HTERT RPE-1 (cell line): ENCODE results near the gene MOCOS.

Experiments used
- in situ Hi-C: fragments of 300-500 bp; cut with MboI; formaldehyde crosslinking; loops from 4 replicates; pipeline ENCODE4 v1.14.3; 2020; ENCODE audit warnings: low sequenced_read_pairs

MOCOS gene

DNA sequence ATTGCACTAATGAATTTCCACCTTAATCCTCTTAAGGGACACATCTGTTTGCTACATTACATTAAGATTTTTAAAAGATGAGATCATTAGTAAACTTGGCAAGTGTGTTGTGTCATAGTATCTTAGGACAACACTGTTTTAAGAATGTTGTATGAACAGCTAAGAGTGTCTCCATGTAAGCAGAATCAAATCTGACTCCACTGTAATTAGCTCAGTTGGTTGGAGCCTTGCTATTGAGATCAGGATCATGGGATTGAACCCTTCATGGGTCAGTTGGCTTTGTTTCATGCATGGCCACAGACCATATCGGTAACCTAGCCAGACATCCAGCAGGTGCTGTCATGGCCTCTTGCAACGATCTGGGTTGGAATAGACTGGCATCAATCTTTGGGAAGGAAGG, 115.4 kb downstream of the MOCOS start:
- in situ Hi-C loops = no loop called here

DNA sequence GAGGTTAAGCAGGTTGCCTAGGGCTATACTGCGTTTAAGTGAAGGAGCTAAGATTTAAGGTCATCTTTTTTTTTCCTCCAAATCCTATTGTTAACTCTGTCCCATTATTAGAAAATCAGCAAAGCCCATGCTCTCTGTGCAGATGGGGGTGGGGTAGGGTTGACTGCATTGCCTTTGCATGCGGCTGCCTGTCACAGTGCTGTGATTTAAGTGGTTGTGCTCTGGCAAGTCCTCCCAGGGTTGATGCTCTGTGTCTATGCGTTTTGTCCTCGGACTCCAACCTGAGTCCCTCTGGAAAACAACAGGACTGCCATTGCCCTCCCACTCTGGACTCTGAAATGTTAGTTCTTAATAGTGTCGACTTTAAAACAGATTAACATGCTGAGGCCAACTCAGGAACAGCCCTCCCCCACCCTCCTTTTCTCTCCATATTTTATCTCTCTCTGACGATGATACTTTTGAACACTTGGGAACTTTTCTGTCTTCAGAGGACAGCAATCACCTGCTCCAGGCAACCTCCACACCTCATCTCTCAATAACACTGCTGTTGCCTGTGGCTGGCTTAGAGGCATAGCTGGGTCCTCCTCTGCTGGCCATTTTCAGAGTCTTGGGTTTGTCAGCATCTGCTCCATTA, 116.0 kb downstream of the MOCOS start:
- in situ Hi-C loops = no loop called here

DNA sequence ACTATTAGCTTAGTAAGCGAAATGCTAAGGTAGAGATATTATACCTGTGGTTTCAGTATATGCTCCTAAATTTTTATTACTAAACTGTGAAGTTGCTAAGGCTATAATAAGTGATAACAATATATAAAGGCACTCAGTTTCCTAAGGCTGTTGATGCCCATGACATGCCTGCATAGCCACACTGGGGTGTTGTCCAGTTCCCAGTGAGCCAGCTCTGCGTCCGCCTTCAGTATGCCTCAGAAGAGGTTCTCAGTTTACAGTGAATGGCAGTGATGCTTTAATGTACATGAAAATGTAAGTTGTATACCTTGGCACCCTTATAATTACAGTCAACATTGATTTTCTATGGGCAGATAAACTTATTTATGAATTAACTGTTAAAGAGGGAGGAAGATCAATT, 117.4 kb downstream of the MOCOS start:
- in situ Hi-C loops = no loop called here

DNA sequence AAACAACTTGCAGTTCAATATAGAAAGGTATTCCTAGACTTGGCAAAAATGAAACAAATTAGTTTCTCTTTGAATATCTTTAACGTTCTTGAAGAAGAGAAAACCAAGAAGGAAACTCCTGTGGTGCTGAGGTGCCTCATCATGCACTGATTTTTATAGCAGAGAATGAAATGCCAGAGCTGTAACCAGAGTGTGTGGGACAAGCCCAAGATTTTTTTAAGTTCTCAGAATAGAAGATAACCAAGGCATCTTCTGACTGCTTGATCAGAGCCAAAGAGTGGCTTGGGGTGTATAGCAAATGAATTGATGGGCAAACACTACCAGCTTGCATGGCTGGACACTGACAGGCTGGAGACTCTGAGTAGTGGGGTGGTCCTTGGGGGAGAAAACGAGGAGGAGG, 118.1 kb downstream of the MOCOS start:
- in situ Hi-C loops = no loop called here

DNA sequence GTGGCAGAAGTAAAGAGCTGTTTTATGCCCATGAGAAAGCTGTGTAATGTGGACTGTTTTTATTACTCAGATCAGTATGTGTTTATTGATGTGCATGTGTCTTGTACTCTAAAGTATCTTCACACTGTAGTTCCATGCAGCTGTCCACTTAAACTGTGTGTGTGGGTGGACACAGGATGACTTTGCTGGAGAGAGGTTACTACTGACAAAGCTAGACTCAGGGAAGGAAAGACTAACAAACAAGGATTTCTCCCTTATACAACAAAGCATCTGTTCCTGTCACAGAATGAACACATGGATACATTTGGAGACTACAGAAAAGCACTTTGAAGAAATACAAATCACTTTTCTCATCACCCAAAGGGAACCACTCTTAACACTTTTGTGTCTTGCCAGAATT, 120.2 kb downstream of the MOCOS start:
- in situ Hi-C loops = no loop called here

DNA sequence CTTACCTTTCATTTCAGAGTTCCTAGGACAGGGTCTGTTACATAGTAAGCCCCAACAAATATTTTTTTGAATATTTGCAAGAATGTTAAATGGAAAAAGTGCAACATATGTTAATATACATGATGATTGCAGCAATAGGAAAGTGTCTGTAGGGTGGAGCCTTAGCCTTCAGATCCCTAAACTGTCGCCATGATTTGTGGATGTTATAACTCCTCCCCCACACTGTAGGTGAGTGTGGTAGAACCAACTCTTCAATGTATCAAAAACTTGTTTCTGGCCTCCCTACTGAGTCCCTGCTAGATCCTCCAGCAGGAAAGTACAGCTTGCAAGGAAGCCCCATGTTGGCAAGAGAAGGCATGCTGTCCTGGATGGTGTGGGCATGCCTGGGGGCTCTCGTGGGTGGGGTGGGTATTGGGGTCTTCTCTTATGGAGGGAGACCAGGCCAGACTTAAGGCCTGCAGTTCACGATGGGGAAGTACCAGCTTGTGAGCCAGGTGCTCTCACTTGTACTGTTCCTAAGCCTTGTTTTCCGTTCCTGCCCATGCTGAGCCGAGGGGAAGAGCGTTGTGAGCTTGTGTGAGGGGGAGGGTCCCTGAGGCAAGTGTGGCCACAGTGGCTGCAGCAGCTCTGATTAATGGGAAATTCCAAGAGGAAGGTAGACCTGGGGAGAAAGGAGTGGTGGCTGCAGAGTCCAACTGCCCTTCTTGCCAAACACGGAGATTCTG, 121.6 kb downstream of the MOCOS start:
- in situ Hi-C loops = no loop called here

DNA sequence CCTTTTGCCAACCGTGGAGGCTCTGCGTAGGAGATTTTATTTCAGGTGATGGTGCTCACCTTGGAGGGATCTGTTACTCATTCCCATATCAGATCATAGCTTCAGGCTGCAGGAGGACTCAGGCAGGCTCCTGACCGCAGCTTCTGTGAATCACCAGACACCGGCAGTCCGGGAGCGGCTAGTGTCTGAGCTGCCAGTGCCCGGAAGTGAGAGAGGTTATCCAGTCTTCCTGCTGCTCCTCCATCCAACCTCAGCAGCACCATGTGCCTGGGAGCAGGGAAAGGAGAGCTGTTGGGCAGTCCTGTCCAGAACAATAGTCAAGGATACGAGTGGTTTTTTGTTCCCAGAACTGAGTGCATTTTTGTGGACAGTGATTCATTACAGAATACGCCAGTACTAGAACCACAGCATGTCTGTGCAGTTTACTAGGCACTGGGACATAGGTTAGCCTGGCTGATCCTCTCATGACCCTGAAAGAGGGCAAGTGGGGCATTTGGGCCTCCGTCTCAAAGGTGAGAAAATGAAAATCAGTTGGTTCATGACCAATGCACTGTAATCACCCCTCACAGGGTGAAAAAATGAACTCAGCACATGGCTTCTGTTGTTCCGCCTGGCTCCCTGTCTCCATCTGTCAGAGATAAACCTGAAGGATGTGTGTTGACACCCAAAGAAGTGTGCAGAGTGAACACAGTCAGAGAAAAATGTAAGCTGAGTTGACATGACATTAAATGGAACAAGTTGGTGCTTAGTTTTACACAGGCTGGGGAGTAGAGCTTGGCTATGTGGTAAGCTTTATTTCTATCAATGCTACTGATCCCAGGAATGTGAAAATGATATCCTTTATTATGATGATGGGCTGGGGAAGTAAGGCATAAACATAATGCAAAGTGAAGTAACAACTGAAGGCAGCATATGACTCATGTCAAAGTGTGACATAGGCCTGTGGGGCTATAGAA, 122.4 kb downstream of the MOCOS start:
- in situ Hi-C loops = no loop called here

DNA sequence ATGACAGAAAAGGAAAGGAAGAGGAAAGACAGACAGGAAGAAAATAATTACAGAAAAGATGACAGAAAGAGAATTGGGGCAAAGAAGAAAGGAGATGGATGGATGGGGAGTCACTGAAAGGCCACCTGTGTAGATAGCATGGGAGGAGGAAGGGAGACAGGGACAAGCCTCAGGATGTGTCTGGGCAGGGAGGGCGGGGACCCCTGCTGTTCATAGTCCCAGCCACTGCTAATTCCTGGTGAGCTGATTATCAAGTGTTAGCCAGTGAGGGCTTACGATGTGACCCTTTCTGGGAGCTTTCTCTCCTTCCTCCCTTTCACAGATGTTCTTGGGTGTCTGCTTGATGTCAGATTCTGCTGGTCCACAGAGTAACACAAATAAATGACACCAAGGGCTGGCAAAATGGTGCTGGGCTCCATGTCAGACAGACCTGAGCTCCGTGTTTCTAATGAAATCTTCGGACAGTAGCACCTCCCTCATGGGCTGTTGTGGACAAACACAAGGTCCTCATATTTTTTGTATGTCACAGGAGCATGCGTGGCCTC, 123.8 kb downstream of the MOCOS start:
- in situ Hi-C loops = no loop called here

DNA sequence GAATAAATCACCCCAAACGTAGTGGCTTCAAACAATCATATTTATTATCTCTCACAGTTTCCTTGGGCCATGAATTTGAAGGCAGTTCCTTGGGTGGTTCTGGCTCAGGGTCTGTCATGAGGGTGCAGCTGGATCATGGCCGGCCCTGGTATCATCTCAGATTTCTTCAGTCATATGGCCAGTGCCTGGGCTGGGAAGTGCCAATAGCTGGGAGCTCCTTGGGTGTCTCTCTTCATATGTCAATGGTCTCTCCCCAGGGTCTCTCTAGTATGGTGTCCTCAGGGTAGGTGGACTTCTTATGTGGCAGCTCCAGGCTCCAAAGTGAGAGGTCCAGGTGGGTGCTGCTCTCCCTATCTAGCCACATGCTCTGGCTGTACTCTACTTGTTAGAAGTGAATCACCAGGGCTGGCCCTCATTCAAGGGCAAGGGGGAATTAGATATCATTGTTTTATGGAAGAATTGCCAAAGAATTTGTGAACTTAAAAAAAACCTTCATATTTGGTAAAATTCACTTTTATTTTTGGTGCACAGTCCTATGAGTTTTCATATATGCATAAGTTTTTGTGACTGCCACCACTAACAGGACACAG, 125.6 kb downstream of the MOCOS start:
- in situ Hi-C loops = no loop called here

DNA sequence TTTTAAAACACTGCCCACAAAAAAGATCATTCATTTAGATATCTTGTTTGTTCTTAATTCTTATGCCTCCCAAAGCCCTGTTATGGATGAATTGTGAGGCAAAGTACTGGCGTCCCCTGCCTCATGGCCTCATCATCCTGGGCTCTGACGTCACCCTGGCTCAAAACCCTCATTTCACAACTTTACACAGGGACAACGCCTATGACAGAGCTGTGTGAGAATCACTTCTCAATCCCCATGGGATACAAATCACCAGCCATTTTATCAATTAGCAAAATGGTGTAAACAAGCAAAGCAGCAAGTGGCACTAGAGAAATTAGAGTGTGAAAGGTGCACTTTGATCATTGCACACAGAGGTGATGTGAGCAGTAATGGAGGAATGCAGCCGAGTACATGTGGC, 126.8 kb downstream of the MOCOS start:
- in situ Hi-C loops = no loop called here

DNA sequence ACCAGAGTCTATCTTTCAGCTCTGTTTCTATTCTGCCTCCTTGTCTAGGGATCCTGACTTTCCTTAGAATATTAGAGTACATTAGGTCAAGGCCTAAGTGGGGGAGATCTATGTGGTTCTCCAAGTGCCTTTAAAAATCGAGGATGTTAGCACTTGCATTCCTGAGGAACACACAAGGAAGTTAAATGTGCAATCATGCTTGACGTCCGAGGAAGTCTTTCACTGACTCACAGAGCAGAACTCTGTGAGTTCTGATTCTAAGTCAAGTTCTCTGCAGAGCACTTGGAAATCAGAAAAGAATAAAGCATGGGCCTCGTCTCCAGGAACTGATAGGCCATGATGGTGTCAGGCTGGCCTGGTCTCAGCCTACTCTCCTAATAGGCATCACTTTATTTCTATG, 127.5 kb downstream of the MOCOS start:
- in situ Hi-C loops = no loop called here

DNA sequence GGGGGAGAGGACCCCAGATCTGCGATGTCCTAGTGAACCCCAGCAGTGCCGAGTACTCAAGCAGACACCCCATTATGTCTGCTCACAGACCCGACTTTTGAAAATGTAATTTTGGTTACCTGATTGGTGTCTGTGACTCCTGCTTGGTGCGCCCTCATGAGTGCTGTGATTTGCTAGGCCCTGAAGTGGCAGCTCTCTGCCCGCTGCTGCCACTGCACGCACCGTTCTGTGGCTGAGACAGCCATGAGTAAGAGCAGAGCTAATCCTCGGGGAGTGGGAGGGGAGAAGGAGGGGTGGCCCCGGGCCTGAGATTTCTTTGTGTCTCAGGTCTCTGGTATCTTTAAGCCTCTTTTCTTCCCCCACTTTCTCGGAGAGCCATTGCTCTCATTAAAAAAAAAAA, 128.4 kb downstream of the MOCOS start:
- in situ Hi-C loops = no loop called here

DNA sequence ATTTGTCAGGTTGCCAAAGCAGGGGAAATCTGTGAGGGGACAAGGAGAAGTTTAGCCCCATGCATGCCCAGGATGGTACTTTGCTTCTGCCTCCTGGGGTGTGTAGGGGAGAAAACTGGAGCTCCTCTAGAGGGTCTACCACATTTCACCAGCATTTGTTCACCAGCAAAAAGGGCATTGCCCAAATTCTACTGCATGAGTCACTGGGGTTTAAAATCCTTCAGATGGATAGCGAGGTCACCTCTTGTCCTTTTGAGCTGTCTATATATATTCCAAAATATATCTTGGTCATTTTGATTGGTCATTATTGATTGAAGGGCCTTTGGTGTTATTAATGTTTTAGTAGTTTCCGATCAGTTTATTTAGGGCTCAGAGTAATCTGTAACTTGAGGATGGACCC, 128.9 kb downstream of the MOCOS start:
- in situ Hi-C loops = no loop called here
